Activated naive CD8-positive, alpha-beta T cell (primary cell): ENCODE data around the gene NPHP1.
"Not testable (repeated sequence)": the region's sequence is repeated elsewhere in the genome, so short reads cannot be mapped to it uniquely, and the experiment has no call there.

Source experiments
- H3K27ac Mint-ChIP-seq: one replicate; pipeline ENCODE4 v1.8.0; 2021; ENCODE audit warnings: mixed read lengths
- H3K27me3 Mint-ChIP-seq: one replicate; pipeline ENCODE4 v1.8.0; 2021; ENCODE audit warnings: mixed read lengths
- H3K36me3 Mint-ChIP-seq: one replicate; pipeline ENCODE4 v1.8.0; 2021; ENCODE audit warnings: mixed read lengths
- H3K4me1 Mint-ChIP-seq: one replicate; pipeline ENCODE4 v1.8.0; 2021; ENCODE audit warnings: low read depth, mixed read lengths
- H3K4me3 Mint-ChIP-seq: one replicate; pipeline ENCODE4 v1.8.0; 2021; ENCODE audit warnings: mild to moderate bottlenecking, mixed read lengths
- H3K9me3 Mint-ChIP-seq: one replicate; pipeline ENCODE4 v1.8.0; 2021; ENCODE audit warnings: low read depth, mixed read lengths

NPHP1 gene

DNA sequence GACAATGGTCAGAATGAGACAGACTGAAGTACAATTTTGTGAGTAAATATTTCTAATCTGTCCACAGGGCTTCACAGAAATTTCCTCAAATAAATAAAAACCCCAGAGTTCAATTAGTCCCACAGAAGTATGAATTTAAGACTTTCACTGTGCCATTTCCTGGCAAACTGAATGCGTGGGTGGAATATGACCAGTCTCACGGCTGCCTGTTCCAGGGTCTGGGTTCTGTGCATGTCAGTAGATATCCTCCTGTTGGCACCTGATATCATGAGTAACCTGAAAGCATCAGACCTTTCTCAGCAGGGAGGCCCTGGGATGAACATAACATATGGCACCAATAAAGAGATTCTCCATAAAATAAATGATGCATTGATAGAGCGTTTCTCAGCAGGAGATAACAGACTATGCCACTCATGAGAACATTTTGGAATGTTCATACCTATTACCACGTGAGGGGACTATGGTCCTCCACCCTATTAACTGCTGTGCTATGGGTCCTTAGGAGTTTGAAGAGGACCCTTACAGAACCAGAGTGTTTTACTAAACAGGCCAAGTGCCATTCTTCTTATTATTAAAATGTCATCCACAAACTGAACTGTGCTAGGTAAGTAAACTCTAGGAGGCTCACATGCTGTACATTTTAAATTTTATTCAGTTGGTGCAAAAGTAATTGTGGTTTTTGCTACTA, 78.6 kb downstream of the NPHP1 start:
- Mint-ChIP-seq H3K27me3 (peaks cover 2% of the 10 kb centered on the region), H3K27ac (no peak overlapping the region), H3K36me3 (peaks cover 6% of the 10 kb centered on the region), H3K4me3 (no peak overlapping the region), H3K9me3 (no peaks in the 10 kb centered on the region), H3K4me1 (no peaks in the 10 kb centered on the region)

- Mint-ChIP-seq H3K9me3 (no peaks in the 10 kb centered on the region), H3K4me3 (no peak overlapping the region), H3K4me1 (no peaks in the 10 kb centered on the region), H3K27me3 (peaks cover 4% of the 10 kb centered on the region), H3K27ac (no peak overlapping the region), H3K36me3 (no peaks in the 10 kb centered on the region)
Measured at GRCh38 chr2:110124939-110125691, 79.7 kb downstream of the NPHP1 start.

GRCh38 chr2:110124038-110124825, 80.6 kb downstream of the NPHP1 start:
- H3K4me3 Mint-ChIP-seq: no peak overlapping the region
- no peak overlapping the region for H3K27ac Mint-ChIP-seq
- H3K4me1 Mint-ChIP-seq: no peaks in the 10 kb centered on the region
- H3K9me3 Mint-ChIP-seq: no peaks in the 10 kb centered on the region
- H3K36me3 Mint-ChIP-seq: no peaks in the 10 kb centered on the region
- H3K27me3 Mint-ChIP-seq: peaks cover 4% of the 10 kb centered on the region

- Mint-ChIP-seq H3K27me3 (peaks cover 14% of the 10 kb centered on the region), H3K27ac (no peak overlapping the region), H3K36me3 (no peaks in the 10 kb centered on the region), H3K4me3 (no peak overlapping the region), H3K9me3 (no peaks in the 10 kb centered on the region), H3K4me1 (no peaks in the 10 kb centered on the region)
Measured at GRCh38 chr2:110121592-110121991, 83.2 kb downstream of the NPHP1 start.

GRCh38 chr2:110121052-110121334, 83.8 kb downstream of the NPHP1 start:
- Mint-ChIP-seq H3K27ac (no peak overlapping the region), H3K4me3 (no peak overlapping the region), H3K9me3 (no peaks in the 10 kb centered on the region), H3K4me1 (no peaks in the 10 kb centered on the region), H3K27me3 (peaks cover 18% of the 10 kb centered on the region), H3K36me3 (no peaks in the 10 kb centered on the region)

DNA sequence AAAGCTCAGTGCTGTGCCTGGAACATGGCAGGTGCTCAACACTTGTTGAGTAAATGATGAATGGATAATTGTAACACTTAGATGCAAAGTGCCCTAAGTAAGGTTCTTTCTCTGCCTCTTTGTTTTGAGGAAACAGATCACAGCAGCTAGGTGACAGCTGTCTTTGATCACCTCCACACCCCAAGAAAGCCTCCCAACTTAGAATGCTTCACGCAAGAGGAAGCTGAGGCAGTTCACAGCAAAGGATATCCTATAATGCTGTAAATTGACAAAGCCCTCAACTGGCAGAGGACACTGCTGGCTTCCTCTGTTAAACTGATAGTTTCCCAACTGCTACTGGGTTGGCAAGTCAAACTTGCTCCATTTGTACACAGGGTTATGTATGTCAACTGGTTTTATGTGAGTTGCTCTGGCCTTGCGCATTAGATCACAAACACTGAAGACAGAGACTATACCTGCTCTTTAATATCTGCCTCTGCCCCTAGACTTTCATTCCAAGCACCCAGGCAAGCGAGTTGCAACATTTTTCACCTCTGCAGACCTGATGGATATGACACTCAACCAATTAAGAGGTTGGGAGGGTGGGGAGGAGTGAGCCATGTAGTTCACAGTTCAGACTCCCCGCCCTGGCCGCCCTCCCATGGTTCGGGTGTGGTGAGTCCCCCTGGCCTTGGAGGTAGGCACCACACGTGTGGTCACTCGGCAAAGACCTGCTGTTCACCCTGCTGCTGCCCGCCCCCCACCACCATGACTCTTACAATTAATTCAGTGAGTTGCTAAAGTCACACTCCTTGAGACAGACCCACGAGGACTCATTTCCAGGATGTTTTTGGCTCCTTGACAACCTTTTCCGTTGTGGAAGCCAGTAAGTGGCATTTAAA, 84.4 kb downstream of the NPHP1 start:
- Mint-ChIP-seq H3K4me1 (no peaks in the 10 kb centered on the region), H3K36me3 (no peaks in the 10 kb centered on the region), H3K27me3 (peaks cover 18% of the 10 kb centered on the region), H3K9me3 (no peaks in the 10 kb centered on the region), H3K4me3 (no peak overlapping the region), H3K27ac (no peak overlapping the region)

DNA sequence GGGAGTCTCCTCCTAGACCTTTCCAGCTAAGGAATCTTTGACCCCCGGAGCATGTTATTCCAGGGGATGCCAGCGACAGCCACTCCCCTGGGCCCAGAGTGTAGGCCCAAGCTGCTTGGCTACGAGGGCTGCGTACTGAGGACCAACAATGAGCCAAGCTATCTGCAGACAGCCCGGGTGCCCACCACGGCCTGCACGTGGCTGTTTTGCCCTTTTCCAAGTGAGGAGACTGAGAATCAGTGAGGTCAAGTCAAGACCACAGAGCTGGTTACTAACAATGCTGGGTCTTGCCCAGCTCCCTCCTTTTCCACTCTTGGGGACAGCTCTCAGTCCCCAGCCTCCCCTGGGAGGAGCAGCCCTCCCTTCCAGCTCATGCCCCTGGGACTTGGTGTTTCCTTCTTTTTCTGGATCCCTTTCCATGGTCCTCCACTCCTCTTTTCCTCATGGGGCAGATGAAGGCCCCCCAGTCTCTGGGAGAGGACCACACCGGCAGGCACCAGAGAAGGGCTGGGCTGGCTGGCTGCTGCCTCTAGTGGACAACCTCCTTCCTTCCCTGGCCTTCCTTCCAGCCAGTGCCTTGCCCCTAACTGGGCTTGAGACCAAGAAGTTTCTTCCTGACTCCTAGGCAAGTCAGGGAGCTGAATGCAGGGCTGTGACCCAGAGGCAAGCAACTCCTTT, 88.6 kb downstream of the NPHP1 start:
- Mint-ChIP-seq H3K4me3 (no peak overlapping the region), H3K27me3 (peaks cover 33% of the 10 kb centered on the region), H3K36me3 (no peaks in the 10 kb centered on the region), H3K27ac (no peak overlapping the region), H3K4me1 (no peaks in the 10 kb centered on the region), H3K9me3 (no peaks in the 10 kb centered on the region)

GRCh38 chr2:110115291-110116032, 89.4 kb downstream of the NPHP1 start, which contains the start of gene MALL:
TSS of gene MALL (minus strand) at chr2:110115822. CDS start at chr2:110115792, 30 bp downstream.
- no peaks in the 10 kb centered on the region for H3K9me3 Mint-ChIP-seq
- no peak within 1 kb of the TSS for H3K4me3 Mint-ChIP-seq
- H3K36me3 Mint-ChIP-seq: no peaks in the 10 kb centered on the region
- no peaks in the 10 kb centered on the region for H3K4me1 Mint-ChIP-seq
- no peak within 1 kb of the TSS for H3K27ac Mint-ChIP-seq
- peaks cover 31% of the 10 kb centered on the region for H3K27me3 Mint-ChIP-seq

GRCh38 chr2:110114831-110115255, 90.0 kb downstream of the NPHP1 start:
- Mint-ChIP-seq H3K27me3 (peaks cover 33% of the 10 kb centered on the region), H3K4me3 (no peak overlapping the region), H3K9me3 (no peaks in the 10 kb centered on the region), H3K36me3 (no peaks in the 10 kb centered on the region), H3K27ac (no peak overlapping the region), H3K4me1 (peaks cover 5% of the 10 kb centered on the region)

- H3K4me1 Mint-ChIP-seq: peaks cover 5% of the 10 kb centered on the region
- H3K27ac Mint-ChIP-seq: no peak overlapping the region
- no peaks in the 10 kb centered on the region for H3K36me3 Mint-ChIP-seq
- H3K27me3 Mint-ChIP-seq: peaks cover 33% of the 10 kb centered on the region
- no peak overlapping the region for H3K4me3 Mint-ChIP-seq
- no peaks in the 10 kb centered on the region for H3K9me3 Mint-ChIP-seq
Measured at GRCh38 chr2:110113961-110114591, 90.7 kb downstream of the NPHP1 start.

DNA sequence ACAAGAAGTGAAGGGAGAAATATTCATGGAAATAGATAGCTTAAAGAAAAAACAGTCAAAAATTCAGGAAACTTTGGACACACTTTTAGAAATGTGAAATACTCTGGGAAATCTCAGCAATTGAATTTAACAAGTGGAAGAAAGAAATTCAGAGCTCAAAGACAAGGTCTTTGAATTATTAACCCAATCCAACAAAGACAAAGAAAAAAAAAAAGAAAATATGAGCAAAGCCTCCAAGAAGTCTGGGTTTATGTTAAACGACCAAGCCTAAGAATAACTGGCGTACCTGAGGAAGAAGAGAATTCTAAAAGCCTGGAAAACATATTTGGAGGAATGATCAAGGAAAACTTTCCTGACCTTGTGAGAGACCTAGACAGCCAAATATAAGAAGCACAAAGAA, 96.5 kb downstream of the NPHP1 start:
- H3K27ac Mint-ChIP-seq, H3K36me3 Mint-ChIP-seq, H3K4me1 Mint-ChIP-seq, H3K9me3 Mint-ChIP-seq, H3K4me3 Mint-ChIP-seq: not testable (repeated sequence)
- H3K27me3 Mint-ChIP-seq: peaks cover 26% of the 10 kb centered on the region

DNA sequence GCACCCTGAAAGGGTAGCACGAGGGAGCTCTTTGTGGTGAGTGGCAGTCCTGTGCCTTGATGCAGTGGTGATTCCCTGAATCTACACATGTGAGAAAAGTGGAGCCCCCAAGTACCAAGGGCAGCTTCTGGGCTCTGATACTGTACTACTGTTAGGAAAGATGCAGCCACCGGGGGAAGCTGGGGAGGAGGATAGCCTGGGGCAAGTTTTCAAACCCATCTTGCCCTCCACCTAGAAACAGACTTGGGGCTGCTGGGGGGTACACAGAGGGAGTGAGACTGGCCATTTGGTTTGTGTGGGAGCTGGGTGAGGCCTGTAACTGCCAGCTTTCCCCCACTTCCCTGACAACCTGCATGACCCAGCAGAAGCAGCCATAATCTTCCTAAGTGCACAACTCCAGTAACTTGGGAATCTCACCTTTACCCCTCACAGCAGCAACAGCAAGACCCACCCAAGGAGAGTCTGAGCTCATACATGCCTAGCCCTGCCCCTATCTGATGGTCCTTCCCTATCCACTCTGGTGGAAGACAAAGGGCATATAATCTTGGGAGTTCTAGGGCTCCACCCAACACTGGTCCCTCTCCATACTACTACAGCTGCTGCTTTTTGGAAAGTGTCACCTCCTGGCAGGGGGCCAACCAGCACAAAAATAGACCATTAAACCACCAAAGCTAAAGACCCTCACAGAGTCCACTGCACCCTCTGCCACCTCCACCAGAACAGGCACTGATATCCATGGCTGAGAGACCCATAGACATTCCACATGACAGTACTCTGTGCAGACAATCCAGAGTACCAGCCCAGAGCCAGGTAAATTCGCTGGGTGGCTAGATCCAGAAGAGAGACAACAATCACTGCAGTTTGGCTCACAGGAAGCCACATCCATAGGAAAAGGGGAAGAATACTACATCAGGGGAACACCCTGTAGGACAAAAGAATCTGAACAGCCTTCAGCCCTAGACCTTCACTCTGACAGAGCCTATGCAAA, 97.4 kb downstream of the NPHP1 start:
- peaks cover 29% of the 10 kb centered on the region for H3K27me3 Mint-ChIP-seq
- no peak overlapping the region for H3K4me3 Mint-ChIP-seq
- H3K4me1 Mint-ChIP-seq: peaks cover 5% of the 10 kb centered on the region
- no peaks in the 10 kb centered on the region for H3K9me3 Mint-ChIP-seq
- H3K27ac Mint-ChIP-seq: no peak overlapping the region
- no peaks in the 10 kb centered on the region for H3K36me3 Mint-ChIP-seq
